H1 (cell line): ENCODE measurements around the gene CEP78. TPM values are rescaled to one million over a fixed set of nuclear protein-coding genes. Genes with fewer than 3 reads are reported as not detected.
"Not testable (repeated sequence)": the region's sequence is repeated elsewhere in the genome, so short reads cannot be mapped to it uniquely, and the experiment has no call there.

Experiments
- CTCF ChIA-PET: fragments of 300-600 bp; sonication (Branson Sonifier 250); formaldehyde crosslinking; loops from one replicate; lab custom pipeline; 2021; ENCODE audit not compliant: partially characterized antibody; lab: Charles Lee
- POLR2A ChIA-PET: fragments of 300-600 bp; sonication (Branson Sonifier 250); formaldehyde crosslinking; loops from one replicate; lab custom pipeline; 2021; ENCODE audit warnings: inconsistent platforms; ENCODE audit not compliant: partially characterized antibody; lab: Charles Lee
- DNase-seq, 2 experiments: peaks; one replicate each; pipeline versions ENCODE4 v3.0.0 to v3.0.0-alpha.2; 2010 to 2022; ENCODE audit warnings: low spot score in 2 of 2, low read depth in 1 of 2, mixed read lengths in 1 of 2
- FAIRE-seq: peaks from 2 replicates; lab custom pipeline; 2011; peaks lifted over from hg19 to GRCh38; lab: Jason Lieb, UNC
- H2AFZ ChIP-seq: 2 replicates; pipeline ENCODE4 v1.8.1; 2012; ENCODE audit warnings: low read length, inconsistent platforms
- H2AK5ac ChIP-seq: 2 replicates; pipeline ENCODE4 v1.6.1; 2013; ENCODE audit warnings: low read depth, low read length
- H2BK120ac ChIP-seq: replicated peaks from 2 replicates; pipeline ENCODE3; 2013; ENCODE audit warnings: low read depth, low read length, inconsistent platforms
- H2BK12ac ChIP-seq: 2 replicates; pipeline ENCODE4 v1.6.1; 2013; ENCODE audit warnings: low read depth, low read length
- H2BK15ac ChIP-seq: 2 replicates; pipeline ENCODE4 v1.6.1; 2013; ENCODE audit warnings: low read length
- H2BK20ac ChIP-seq: 2 replicates; pipeline ENCODE4 v1.6.1; 2013; ENCODE audit warnings: low read length
- H2BK5ac ChIP-seq: 2 replicates; pipeline ENCODE4 v1.6.1; 2013; ENCODE audit warnings: low read depth, low read length
- H3K14ac ChIP-seq: 2 replicates; pipeline ENCODE4 v1.6.1; 2013; ENCODE audit warnings: inconsistent platforms; ENCODE audit not compliant: insufficient read length
- H3K18ac ChIP-seq: 2 replicates; pipeline ENCODE4 v1.6.1; 2013; ENCODE audit warnings: low read length; ENCODE audit errors: extremely low read depth
- H3K23ac ChIP-seq: 2 replicates; pipeline ENCODE4 v1.6.1; 2013; ENCODE audit warnings: inconsistent platforms; ENCODE audit not compliant: insufficient read length
- H3K23me2 ChIP-seq: 2 replicates; pipeline ENCODE4 v1.6.1; 2013; ENCODE audit warnings: low read depth, low read length
- H3K27ac ChIP-seq: 2 replicates; pipeline ENCODE4 v1.6.1; 2011; ENCODE audit warnings: low read depth, low read length, inconsistent platforms
- H3K27me3 ChIP-seq, 4 experiments: replicated peaks in 1 of 4; 1 replicate in 1 of 4; 2 replicates in 3 of 4; pipeline versions ENCODE4 v1.6.1 to v1.8.1; 2011 to 2013; ENCODE audit warnings: low read length in 3 of 4, mild to moderate bottlenecking in 3 of 4, inconsistent platforms in 2 of 4, mixed read lengths in 2 of 4, moderate library complexity in 1 of 4; ENCODE audit not compliant: control insufficient read depth in 3 of 4, insufficient read depth in 3 of 4; ENCODE audit errors: extremely low read depth in 1 of 4
- H3K36me3 ChIP-seq, 4 experiments: 2 replicates each; pipeline versions ENCODE4 v1.6.1 to v1.8.1; 2011 to 2013; ENCODE audit warnings: mild to moderate bottlenecking in 4 of 4, low read length in 3 of 4, moderate library complexity in 2 of 4, control low read depth in 1 of 4, inconsistent platforms in 1 of 4; ENCODE audit not compliant: insufficient read depth in 4 of 4, control insufficient read depth in 2 of 4
- H3K4ac ChIP-seq: replicated peaks from 2 replicates; pipeline ENCODE3; 2013; ENCODE audit warnings: low read length, low read depth, mixed read lengths, inconsistent platforms; ENCODE audit not compliant: insufficient read length
- H3K4me1 ChIP-seq, 4 experiments: replicated peaks in 1 of 4; 1 replicate in 1 of 4; 2 replicates in 3 of 4; pipeline versions ENCODE4 v1.6.1 to v1.8.1; 2011 to 2013; ENCODE audit warnings: low read length in 3 of 4, inconsistent platforms in 2 of 4, mixed read lengths in 1 of 4; ENCODE audit not compliant: insufficient read depth in 4 of 4, control insufficient read depth in 3 of 4
- H3K4me2 ChIP-seq, 2 experiments: 2 replicates each; pipeline versions ENCODE4 v1.6.1 to v1.8.1; 2011 to 2013; ENCODE audit warnings: low read depth in 2 of 2, low read length in 2 of 2, control low read depth in 1 of 2, inconsistent platforms in 1 of 2, mild to moderate bottlenecking in 1 of 2; ENCODE audit not compliant: insufficient read depth in 1 of 2
- H3K4me3 ChIP-seq, 4 experiments: fragments of 200-600, 300-600 bp in 1 of 4; sonication (generic), shearing (Covaris generic), sonication (Bioruptor Twin) in 1 of 4; 2 replicates each; pipeline versions ENCODE4 v1.5.1 to v1.8.1; 2011 to 2016; ENCODE audit warnings: low read length in 4 of 4, low read depth in 3 of 4, control low read depth in 2 of 4, inconsistent platforms in 2 of 4, mild to moderate bottlenecking in 2 of 4, mixed read lengths in 1 of 4, moderate library complexity in 1 of 4; ENCODE audit not compliant: insufficient read depth in 2 of 4; ENCODE audit errors: extremely low read depth in 1 of 4
- H3K56ac ChIP-seq: replicated peaks from 2 replicates; pipeline ENCODE3; 2013; ENCODE audit warnings: low read depth, mild to moderate bottlenecking, mixed read lengths, low read length, inconsistent platforms; ENCODE audit not compliant: insufficient read length
- H3K79me1 ChIP-seq: 2 replicates; pipeline ENCODE4 v1.6.1; 2013; ENCODE audit warnings: low read depth, low read length, control low read depth
- H3K79me2 ChIP-seq, 2 experiments: 2 replicates each; pipeline versions ENCODE4 v1.6.1 to v1.8.1; 2012 to 2013; ENCODE audit warnings: low read length in 2 of 2, mild to moderate bottlenecking in 2 of 2, inconsistent platforms in 1 of 2; ENCODE audit not compliant: insufficient read depth in 2 of 2, control insufficient read depth in 1 of 2
- H3K9ac ChIP-seq, 4 experiments: replicated peaks in 1 of 4; 1 replicate in 1 of 4; 2 replicates in 3 of 4; pipeline versions ENCODE4 v1.6.1 to v1.8.1; 2011 to 2013; ENCODE audit warnings: low read depth in 3 of 4, low read length in 3 of 4, control low read depth in 2 of 4, mild to moderate bottlenecking in 2 of 4, moderate library complexity in 2 of 4, inconsistent platforms in 1 of 4; ENCODE audit errors: extremely low read depth in 1 of 4
- H3K9me3 ChIP-seq, 2 experiments: 2 replicates each; pipeline versions ENCODE4 v1.6.1 to v1.8.1; 2012 to 2013; ENCODE audit warnings: mild to moderate bottlenecking in 2 of 2, moderate library complexity in 2 of 2, control low read depth in 1 of 2, inconsistent platforms in 1 of 2, low read depth in 1 of 2, low read length in 1 of 2, mixed read lengths in 1 of 2; ENCODE audit not compliant: insufficient read depth in 2 of 2
- H4K20me1 ChIP-seq, 2 experiments: replicated peaks in 1 of 2; 2 replicates each; pipeline versions ENCODE3 to v1.8.1; 2011 to 2013; ENCODE audit warnings: inconsistent platforms in 2 of 2, low read length in 2 of 2, mild to moderate bottlenecking in 1 of 2; ENCODE audit not compliant: insufficient read depth in 2 of 2, control insufficient read depth in 1 of 2
- H4K5ac ChIP-seq: 2 replicates; pipeline ENCODE4 v1.6.1; 2013; ENCODE audit warnings: low read length, low read depth, mixed read lengths, inconsistent platforms; ENCODE audit not compliant: insufficient read length
- H4K8ac ChIP-seq: 2 replicates; pipeline ENCODE4 v1.8.0; 2013; ENCODE audit warnings: mild to moderate bottlenecking, moderate library complexity, low read length, inconsistent platforms; ENCODE audit not compliant: insufficient read depth; ENCODE audit errors: extremely low read depth
- H4K91ac ChIP-seq: replicated peaks from 2 replicates; pipeline ENCODE3; 2013; ENCODE audit warnings: low read length, mixed read lengths, inconsistent platforms; ENCODE audit not compliant: insufficient read length
- WGBS, 2 experiments: shearing (Covaris generic) in 1 of 2; methylation state at CpG; one replicate each; pipeline versions ENCODE4 v1.1.6 to v1.1.7; 2013 to 2015; ENCODE audit warnings: low lambda C conversion rate in 2 of 2, mixed read lengths in 2 of 2, inconsistent platforms in 1 of 2, low coverage in 1 of 2, missing lambda C conversion rate in 1 of 2; ENCODE audit not compliant: insufficient replicate concordance in 2 of 2, insufficient coverage in 1 of 2, insufficient read length in 1 of 2; ENCODE audit errors: extremely low coverage in 1 of 2, missing lambda C conversion rate in 1 of 2; 5-methylcytosine and 5-hydroxymethylcytosine counted together
- polyA plus RNA-seq, 7 experiments: library from polyadenylated mRNA; depleted of rRNA in 3 of 7; stranded (reverse) in 5 of 7; unstranded in 2 of 7; fragments of >200 nt in 5 of 7; fragments of 200-250 nt in 2 of 7; gene quantifications; 1 replicate in 5 of 7; 2 replicates in 1 of 7; 4 replicates in 1 of 7; pipeline versions ENCODE4 v1.2.1 to v1.2.3, GENCODE V29; 2011 to 2013; ENCODE audit warnings: missing spikeins in 2 of 7, mixed read lengths in 2 of 7
- total RNA-seq: library from RNA; stranded (reverse); fragmentation: NEBNext Ultra II Directional; extraction: Animal tissue kit (Norgen Biotek cat#: 25700); gene quantifications from 2 replicates; pipeline ENCODE4 v1.2.1, GENCODE V29; 2021

The CEP78 gene
- total and polyA plus RNA-seq, 2 of the 8 experiments (the other 6 are each of a cell fraction or from before 2014, with no cell fraction given), result 10.3 to 40.9 TPM

- not testable (repeated sequence) for H3K9ac ChIP-seq, H3K4me2 ChIP-seq, FAIRE-seq, H2BK120ac ChIP-seq, H3K56ac ChIP-seq, DNase-seq, H3K4ac ChIP-seq, H2BK20ac ChIP-seq, H4K20me1 ChIP-seq, H3K79me2 ChIP-seq, H3K23me2 ChIP-seq, H3K9me3 ChIP-seq, H2BK12ac ChIP-seq, H3K23ac ChIP-seq, H3K79me1 ChIP-seq, H4K8ac ChIP-seq, H4K91ac ChIP-seq, H3K4me3 ChIP-seq, H2AFZ ChIP-seq, H3K27me3 ChIP-seq, H3K4me1 ChIP-seq, H4K5ac ChIP-seq, H3K27ac ChIP-seq, H3K36me3 ChIP-seq, H3K18ac ChIP-seq, H2BK5ac ChIP-seq, H2BK15ac ChIP-seq, H2AK5ac ChIP-seq, H3K14ac ChIP-seq
- ChIA-PET CTCF (interaction anchor here (1.0 to 1.1 kb wide), 2 partner anchors 18 to 197 kb away, joined by 4 to 5 read pairs; no protein-coding TSS in a partner anchor), POLR2A (interaction anchor here (1.3 to 7.1 kb wide), 4 partner anchors 17 to 80 kb away, joined by 3 to 73 read pairs (median 7); partner anchors contain the start of gene PSAT1)
- WGBS, 2 experiments, result 94% methylated on average over 5 of the region's 5 CpGs; no CpG with 5 or more reads in 1 of the 2 experiments
Measured at GRCh38 chr9:78232471-78232870, 3.4 kb upstream of the CEP78 start.
